H1 (cell line): ENCODE data around the gene OTOP3.

Experiments used
- BRCA1 ChIP-seq: IDR thresholded peaks from 2 replicates; pipeline ENCODE4 v1.6.1; 2012; ENCODE audit warnings: low read depth, low read length, improper control_type of control experiment
- CBX5 ChIP-seq: fragments of 300-800, 300-1000 bp; sonication (generic); IDR thresholded peaks from 2 replicates; pipeline ENCODE4 v1.7.1; 2016; ENCODE audit warnings: antibody characterized with exemption, low read length, low read depth
- CTCF ChIP-seq, 3 experiments: IDR thresholded peaks; 1 replicate in 2 of 3; 2 replicates in 1 of 3; pipeline versions ENCODE4 v1.5.1 to v1.6.1; 2011; ENCODE audit warnings: low read length in 3 of 3, mild to moderate bottlenecking in 3 of 3, inconsistent platforms in 2 of 3, low read depth in 1 of 3, moderate library complexity in 1 of 3; ENCODE audit not compliant: insufficient read depth in 1 of 3; ENCODE audit errors: control extremely low read depth in 1 of 3
- EP300 ChIP-seq, 2 experiments: IDR thresholded peaks; 1 replicate in 1 of 2; 2 replicates in 1 of 2; pipeline ENCODE4 v1.6.1; 2011 to 2012; ENCODE audit warnings: low read depth in 2 of 2, low read length in 2 of 2, mild to moderate bottlenecking in 2 of 2, borderline replicate concordance in 1 of 2, inconsistent platforms in 1 of 2, moderate library complexity in 1 of 2
- HDAC2 ChIP-seq, 2 experiments: fragments of 300-600 bp in 1 of 2; sonication (generic) in 1 of 2; IDR thresholded peaks; 2 replicates each; pipeline ENCODE4 v1.6.1; 2011 to 2012; ENCODE audit warnings: low read depth in 2 of 2, low read length in 2 of 2, mild to moderate bottlenecking in 2 of 2, moderate library complexity in 2 of 2, borderline replicate concordance in 1 of 2, inconsistent platforms in 1 of 2
- JUN ChIP-seq: IDR thresholded peaks from 2 replicates; pipeline ENCODE4 v1.6.1; 2011; ENCODE audit warnings: low read depth, mild to moderate bottlenecking, improper control_type of control experiment, low read length
- POLR2A ChIP-seq, 2 experiments: IDR thresholded peaks; 1 replicate in 1 of 2; 2 replicates in 1 of 2; pipeline ENCODE4 v1.6.1; 2011; ENCODE audit warnings: low read depth in 2 of 2, low read length in 2 of 2, mild to moderate bottlenecking in 2 of 2; ENCODE audit errors: control extremely low read depth in 1 of 2
- YY1 ChIP-seq: IDR thresholded peaks from 2 replicates; pipeline ENCODE4 v1.6.1; 2011; ENCODE audit warnings: low read depth, mild to moderate bottlenecking, low read length
- ZNF274 ChIP-seq: IDR thresholded peaks from 2 replicates; pipeline ENCODE4 v1.7.0; 2012; ENCODE audit warnings: low read length, borderline replicate concordance; ENCODE audit errors: extremely low read depth

GRCh38 chr17:74994440-74994839 is 58.7 kb downstream of the OTOP3 start:
- TF ChIP-seq CTCF (IDR thresholded peaks at IDR 0.05; ENCODE audit: control extremely low read depth in 1 of 3, insufficient read depth in 1 of 3, low read depth in 1 of 3, low read length in 3 of 3), result no peak
- no peak for TF ChIP-seq POLR2A (IDR thresholded peaks at IDR 0.05; ENCODE audit: control extremely low read depth in 1 of 2, low read depth in 2 of 2, low read length in 2 of 2)
- no peak for TF ChIP-seq CBX5
- TF ChIP-seq YY1, result no peak
- TF ChIP-seq ZNF274, result no peak
- TF ChIP-seq BRCA1, result no peak
- TF ChIP-seq JUN, result no peak
- no peak for TF ChIP-seq HDAC2 (IDR thresholded peaks at IDR 0.05; ENCODE audit: borderline replicate concordance in 1 of 2, low read depth in 2 of 2, low read length in 2 of 2)
- TF ChIP-seq EP300 (IDR thresholded peaks at IDR 0.05; ENCODE audit: borderline replicate concordance in 1 of 2, low read depth in 2 of 2, low read length in 2 of 2), result no peak
